Calu3 (cell line): ENCODE results near the gene TRABD2B. TPM values are rescaled to one million over a fixed set of nuclear protein-coding genes. Genes with fewer than 3 reads are reported as not detected.

Source experiments
- BruUV-seq: library from RNA; stranded (reverse); fragments of 400-500 nt; replicated peaks from 2 replicates; lab custom pipeline; 2021; lab: Mats Ljungman, UMichigan
- CTCF ChIA-PET: fragments of 300-600 bp; sonication (Branson Sonifier 250); formaldehyde crosslinking; loops from one replicate; lab custom pipeline; 2022; ENCODE audit warnings: antibody characterized with exemption; lab: Charles Lee
- DNase-seq: peaks from one replicate; pipeline ENCODE4 v3.0.0; 2022
- H3K27ac Mint-ChIP-seq: one replicate; pipeline ENCODE4 v1.8.0; 2022; ENCODE audit warnings: mixed read lengths; ENCODE audit not compliant: unreplicated experiment
- H3K27me3 Mint-ChIP-seq: one replicate; pipeline ENCODE4 v1.8.0; 2022; ENCODE audit warnings: mixed read lengths; ENCODE audit not compliant: unreplicated experiment
- H3K36me3 Mint-ChIP-seq: one replicate; pipeline ENCODE4 v1.8.0; 2022; ENCODE audit warnings: mild to moderate bottlenecking, moderate library complexity, mixed read lengths; ENCODE audit not compliant: insufficient read depth, unreplicated experiment
- H3K4me1 Mint-ChIP-seq: one replicate; pipeline ENCODE4 v1.8.0; 2022; ENCODE audit warnings: mild to moderate bottlenecking, low read depth, mixed read lengths; ENCODE audit not compliant: unreplicated experiment
- H3K4me3 Mint-ChIP-seq: one replicate; pipeline ENCODE4 v1.8.0; 2022; ENCODE audit warnings: mild to moderate bottlenecking, low read depth, moderate library complexity, mixed read lengths; ENCODE audit not compliant: unreplicated experiment
- H3K9me3 Mint-ChIP-seq: one replicate; pipeline ENCODE4 v1.8.0; 2022; ENCODE audit warnings: low read depth, mixed read lengths; ENCODE audit not compliant: unreplicated experiment
- intact Hi-C: fragments of 100-400 bp; cut with micrococcal nuclease; formaldehyde crosslinking; loops from one replicate; pipeline ENCODE4 v1.10.0; 2022; ENCODE audit not compliant: unreplicated experiment
- total RNA-seq: library from RNA; stranded (reverse); gene quantifications from 2 replicates; pipeline ENCODE4 v1.2.3, GENCODE V29; 2022
- TF ChIP-seq, protein P1 (sequence below): fragments of 200-600 bp; IDR thresholded peaks from one replicate; pipeline ENCODE4 v1.8.0; 2022; ENCODE audit warnings: antibody characterized with exemption; ENCODE audit not compliant: unreplicated experiment

The TRABD2B gene
- total RNA-seq, 1 experiment from 2014 or later: 0.42 TPM

GRCh38 chr1:47774986-47775834, 222.0 kb downstream of the TRABD2B start:
- CTCF ChIA-PET: interaction anchor here (0.6 kb wide), 1 partner anchor 337 kb away, joined by 3 read pairs; the partner anchor contains the start of gene FOXD2
- H3K9me3 Mint-ChIP-seq: no peaks in the 10 kb centered on the region
- no TSS peak for BruUV-seq
- no peak overlapping the region for H3K4me3 Mint-ChIP-seq
- H3K27me3 Mint-ChIP-seq: peaks cover 27% of the 10 kb centered on the region
- TF ChIP-seq, protein P1, sequence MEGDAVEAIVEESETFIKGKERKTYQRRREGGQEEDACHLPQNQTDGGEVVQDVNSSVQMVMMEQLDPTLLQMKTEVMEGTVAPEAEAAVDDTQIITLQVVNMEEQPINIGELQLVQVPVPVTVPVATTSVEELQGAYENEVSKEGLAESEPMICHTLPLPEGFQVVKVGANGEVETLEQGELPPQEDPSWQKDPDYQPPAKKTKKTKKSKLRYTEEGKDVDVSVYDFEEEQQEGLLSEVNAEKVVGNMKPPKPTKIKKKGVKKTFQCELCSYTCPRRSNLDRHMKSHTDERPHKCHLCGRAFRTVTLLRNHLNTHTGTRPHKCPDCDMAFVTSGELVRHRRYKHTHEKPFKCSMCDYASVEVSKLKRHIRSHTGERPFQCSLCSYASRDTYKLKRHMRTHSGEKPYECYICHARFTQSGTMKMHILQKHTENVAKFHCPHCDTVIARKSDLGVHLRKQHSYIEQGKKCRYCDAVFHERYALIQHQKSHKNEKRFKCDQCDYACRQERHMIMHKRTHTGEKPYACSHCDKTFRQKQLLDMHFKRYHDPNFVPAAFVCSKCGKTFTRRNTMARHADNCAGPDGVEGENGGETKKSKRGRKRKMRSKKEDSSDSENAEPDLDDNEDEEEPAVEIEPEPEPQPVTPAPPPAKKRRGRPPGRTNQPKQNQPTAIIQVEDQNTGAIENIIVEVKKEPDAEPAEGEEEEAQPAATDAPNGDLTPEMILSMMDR: no peak
- no peak for DNase-seq
- no peaks in the 10 kb centered on the region for H3K36me3 Mint-ChIP-seq
- intact Hi-C loops: no loop called here
- no peaks in the 10 kb centered on the region for H3K4me1 Mint-ChIP-seq
- H3K27ac Mint-ChIP-seq: no peak overlapping the region

- CTCF ChIA-PET: no interaction called here
- TF ChIP-seq, protein P1: no peak
- H3K4me1 Mint-ChIP-seq: no peaks in the 10 kb centered on the region
- H3K9me3 Mint-ChIP-seq: no peaks in the 10 kb centered on the region
- intact Hi-C loops: no loop called here
- BruUV-seq: no TSS peak
- no peak for DNase-seq
- no peak overlapping the region for H3K4me3 Mint-ChIP-seq
- H3K36me3 Mint-ChIP-seq: no peaks in the 10 kb centered on the region
- H3K27me3 Mint-ChIP-seq: peaks cover 30% of the 10 kb centered on the region
- H3K27ac Mint-ChIP-seq: no peak overlapping the region
Measured at GRCh38 chr1:47772960-47773682, 224.1 kb downstream of the TRABD2B start.

GRCh38 chr1:47772281-47772680, 224.9 kb downstream of the TRABD2B start:
- no peaks in the 10 kb centered on the region for H3K4me1 Mint-ChIP-seq
- no peak for DNase-seq
- no peak overlapping the region for H3K27ac Mint-ChIP-seq
- H3K9me3 Mint-ChIP-seq: no peaks in the 10 kb centered on the region
- TF ChIP-seq, protein P1: no peak
- peaks cover 33% of the 10 kb centered on the region for H3K27me3 Mint-ChIP-seq
- no peak overlapping the region for H3K4me3 Mint-ChIP-seq
- intact Hi-C loops: no loop called here
- no peaks in the 10 kb centered on the region for H3K36me3 Mint-ChIP-seq
- CTCF ChIA-PET: no interaction called here
- no TSS peak for BruUV-seq

- peaks cover 38% of the 10 kb centered on the region for H3K27me3 Mint-ChIP-seq
- DNase-seq: no peak
- no peak overlapping the region for H3K27ac Mint-ChIP-seq
- H3K4me1 Mint-ChIP-seq: peaks cover 4% of the 10 kb centered on the region
- no peaks in the 10 kb centered on the region for H3K36me3 Mint-ChIP-seq
- no peak overlapping the region for H3K4me3 Mint-ChIP-seq
- CTCF ChIA-PET: no interaction called here
- TF ChIP-seq, protein P1: no peak
- no TSS peak for BruUV-seq
- intact Hi-C loops: no loop called here
- H3K9me3 Mint-ChIP-seq: no peaks in the 10 kb centered on the region
Measured at GRCh38 chr1:47771751-47772150, 225.4 kb downstream of the TRABD2B start.
